ENCODE data around the gene GALNT14.

- TF ChIP-seq POLR2A (IDR thresholded peaks at IDR 0.05) (no peak), CTCF (IDR thresholded peaks at IDR 0.05) (no peak), EP300 (IDR thresholded peaks at IDR 0.05) (no peak)
Observed at GRCh38 chr2:30956995-30957394, 181.2 kb downstream of the GALNT14 start.
